HG03469 (cell line): ENCODE measurements around the gene GTF2H3.

Experiments used
- ATAC-seq: cut with Tn5 transposase; IDR thresholded peaks from one replicate; pipeline ENCODE4 v1.9.1; 2021; ENCODE audit warnings: mild to moderate bottlenecking, moderate library complexity, moderate number of reproducible peaks; ENCODE audit not compliant: unreplicated experiment

GTF2H3 gene

DNA sequence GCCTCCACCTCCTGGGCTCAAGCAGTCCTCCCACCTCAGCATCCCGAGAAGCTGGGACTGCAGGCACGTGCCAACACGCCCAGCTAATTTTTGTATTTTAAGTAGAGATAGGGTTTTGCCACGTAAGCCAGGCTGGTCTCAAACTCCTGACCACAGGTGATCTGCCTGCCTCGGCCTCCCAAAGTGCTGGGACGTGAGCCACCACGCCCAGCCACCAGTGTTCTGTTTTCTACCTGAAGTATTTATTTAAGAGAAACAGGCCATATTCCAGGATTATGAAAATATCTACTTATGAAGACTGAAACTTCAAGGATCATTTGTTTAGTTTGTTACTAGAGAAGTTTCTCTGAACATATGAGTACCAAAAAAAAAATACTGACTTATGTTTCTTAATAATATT lies 10.3 kb downstream of the GTF2H3 start:
- no peak for ATAC-seq

DNA sequence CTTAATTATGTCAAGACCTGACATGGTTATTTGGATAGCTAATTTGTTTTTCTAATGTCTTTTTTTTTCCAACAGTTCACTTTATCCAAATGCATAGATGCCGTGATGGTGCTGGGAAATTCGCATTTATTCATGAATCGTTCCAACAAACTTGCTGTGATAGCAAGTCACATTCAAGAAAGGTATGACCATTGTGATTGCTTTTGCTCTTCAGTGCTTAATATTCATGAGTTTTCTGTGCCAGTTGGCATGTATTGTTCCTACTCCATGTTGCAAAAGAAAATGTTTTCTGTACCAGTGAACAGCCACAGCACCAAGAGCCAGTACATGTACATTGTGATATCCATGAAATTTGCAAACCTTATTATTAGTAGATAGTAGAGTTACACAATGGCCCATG lies 11.8 kb downstream of the GTF2H3 start:
- no peak for ATAC-seq

DNA sequence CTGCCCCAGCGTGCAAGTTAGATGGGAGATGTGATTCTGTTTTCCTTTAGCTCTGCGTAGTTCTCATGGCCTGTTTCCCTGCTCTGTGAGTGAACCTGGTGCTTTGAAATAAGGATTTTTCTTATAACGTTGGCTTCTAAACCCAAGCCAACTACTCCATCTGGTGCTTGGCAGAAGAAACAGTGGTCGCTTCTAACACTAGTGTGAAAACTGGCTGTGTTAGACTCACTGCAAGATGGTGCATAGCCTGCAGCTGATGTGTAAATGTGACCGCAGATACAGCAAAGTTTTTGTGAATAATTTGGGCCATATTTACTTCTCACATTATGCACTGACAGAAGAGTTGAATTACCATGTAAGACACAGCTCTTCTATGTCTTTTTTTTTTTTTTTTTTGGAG lies 12.2 kb downstream of the GTF2H3 start:
- ATAC-seq, result no peak

DNA sequence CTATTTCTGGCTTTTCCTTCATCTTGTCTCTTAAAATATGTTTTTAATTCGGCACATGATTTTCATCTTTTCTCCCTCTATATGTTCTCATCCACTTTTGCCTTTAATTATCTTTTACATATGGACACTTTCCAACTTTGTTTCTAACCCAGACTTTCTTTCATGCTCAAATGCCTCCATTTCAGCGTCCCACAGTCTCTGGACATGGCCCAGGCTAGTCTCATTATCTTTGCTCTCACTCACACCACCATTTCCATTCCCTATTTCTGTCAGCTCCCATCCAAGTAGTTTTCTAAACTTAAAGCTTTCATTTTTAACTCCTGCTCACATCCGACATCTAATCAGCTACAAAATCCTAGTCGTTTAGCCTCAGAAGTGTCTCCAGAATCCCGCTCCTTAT lies 14.8 kb downstream of the GTF2H3 start:
- ATAC-seq, result no peak

DNA sequence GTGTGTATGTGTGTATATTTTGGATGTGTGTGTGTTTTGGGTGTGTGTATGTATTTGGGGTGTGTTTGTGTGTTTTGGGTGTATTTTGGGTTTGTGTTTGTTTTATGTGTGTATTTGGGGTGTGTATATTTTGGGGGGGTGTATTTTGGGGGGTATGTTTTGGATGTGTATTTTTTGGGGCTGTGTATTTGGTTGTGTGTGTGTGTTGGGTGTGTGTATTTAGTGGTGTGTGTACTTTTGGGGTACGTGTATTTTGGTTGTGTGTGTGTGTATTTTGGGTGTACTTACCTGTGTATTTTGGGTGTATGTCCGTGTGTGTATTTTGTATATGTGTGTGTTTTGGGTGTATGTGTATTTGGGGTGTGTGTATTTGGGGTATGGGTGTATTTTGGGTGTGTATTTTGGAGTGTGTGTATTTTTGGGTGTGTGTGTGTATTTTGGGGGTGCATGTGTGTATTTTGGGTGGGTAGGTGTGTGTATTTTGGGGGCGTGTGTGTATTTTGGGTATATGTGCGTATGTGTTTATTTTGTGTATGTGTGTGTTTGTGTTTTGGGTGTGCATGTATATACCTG lies 20.6 kb downstream of the GTF2H3 start:
- no peak for ATAC-seq

DNA sequence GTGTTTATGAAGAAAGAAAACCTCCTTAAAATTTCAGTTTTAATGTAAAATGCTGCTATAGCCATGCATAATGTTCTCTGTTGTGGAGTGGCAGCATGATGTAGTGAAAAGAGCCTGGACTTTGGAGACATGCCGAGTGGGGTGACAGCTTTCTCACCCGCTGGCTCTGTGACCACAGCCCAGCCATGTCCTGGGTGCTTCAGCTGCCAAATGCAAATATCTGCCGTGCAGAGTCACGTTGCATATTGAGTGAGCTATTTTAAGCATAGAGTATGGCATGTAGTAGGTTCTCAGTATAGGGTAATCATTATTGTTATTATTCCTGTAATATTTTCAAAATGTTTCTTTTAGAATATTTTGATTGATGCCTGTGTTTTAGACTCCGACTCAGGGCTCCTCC lies 21.8 kb downstream of the GTF2H3 start:
- peak; percentile 57 for ATAC-seq

DNA sequence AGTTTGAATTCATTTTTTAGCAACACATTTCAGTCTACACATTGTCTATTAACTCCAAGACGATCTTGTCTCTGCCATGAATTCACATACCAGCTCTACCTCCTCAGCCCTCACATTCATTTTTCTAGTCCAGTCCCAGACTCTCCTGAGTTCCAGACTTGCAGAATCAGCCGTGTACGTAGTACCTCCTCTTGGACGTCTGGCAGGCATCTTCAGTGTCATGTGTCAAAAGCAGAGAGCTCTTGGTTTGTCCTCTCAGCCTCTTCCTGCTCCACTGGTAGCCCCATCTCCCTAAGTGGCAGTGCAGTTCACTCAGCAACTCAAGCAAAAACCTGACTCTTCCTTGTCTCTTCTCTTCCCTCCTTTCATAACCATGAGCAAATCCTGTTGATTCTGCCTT lies 22.8 kb downstream of the GTF2H3 start:
- ATAC-seq, result no peak

DNA sequence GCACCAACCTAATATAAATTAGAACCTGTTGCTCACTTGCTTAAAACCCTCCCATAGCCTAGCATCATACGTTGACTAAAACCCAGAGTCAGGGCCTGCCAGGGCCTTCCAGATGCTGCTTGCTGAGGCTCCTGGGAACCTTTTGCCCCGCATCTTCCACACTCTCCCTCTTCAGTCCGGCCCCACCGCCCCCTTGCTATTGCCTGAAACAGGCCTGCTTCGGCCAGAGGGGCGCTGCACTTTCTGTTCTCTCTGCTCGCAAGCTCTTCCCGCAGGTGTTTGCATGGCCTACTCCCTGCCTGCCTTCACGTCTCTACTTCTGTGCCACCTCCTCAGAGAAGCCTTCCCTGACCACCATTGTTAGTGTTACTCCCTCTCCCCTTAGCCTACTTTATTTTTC lies 23.6 kb downstream of the GTF2H3 start:
- ATAC-seq, result no peak

DNA sequence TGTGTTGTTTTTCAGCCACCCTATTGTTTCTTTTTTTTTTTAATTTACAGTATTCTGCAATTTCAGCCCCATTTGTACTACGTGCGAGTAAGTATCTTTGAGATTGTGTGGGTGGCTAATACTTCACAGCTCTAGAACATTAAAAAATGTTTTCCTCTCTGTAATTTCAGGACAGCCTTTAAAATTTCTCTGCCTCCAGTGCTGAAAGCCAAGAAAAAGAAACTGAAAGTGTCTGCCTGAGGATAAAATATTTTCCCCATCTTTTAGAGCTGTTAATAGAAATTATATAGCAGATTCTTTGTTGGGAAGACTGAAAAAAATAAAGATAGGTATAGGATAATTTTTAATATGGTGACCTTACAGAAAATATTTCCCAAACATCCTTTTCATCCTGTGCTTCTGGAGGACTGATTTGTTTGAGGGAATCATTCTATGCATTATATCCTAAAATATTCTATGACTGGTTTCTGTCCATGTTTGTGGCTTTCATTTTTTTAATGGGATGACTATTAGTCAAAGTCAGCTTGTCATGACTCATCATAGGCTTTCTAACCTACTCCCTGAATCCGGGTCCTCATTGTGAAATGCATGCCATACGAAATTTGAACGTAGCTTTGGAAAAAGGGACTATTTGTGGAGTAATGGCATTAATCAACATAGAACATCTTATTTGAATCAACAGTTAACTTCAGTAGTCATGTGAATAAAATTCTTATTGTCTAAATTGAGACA lies 26.5 kb downstream of the GTF2H3 start:
- ATAC-seq, result no peak

DNA sequence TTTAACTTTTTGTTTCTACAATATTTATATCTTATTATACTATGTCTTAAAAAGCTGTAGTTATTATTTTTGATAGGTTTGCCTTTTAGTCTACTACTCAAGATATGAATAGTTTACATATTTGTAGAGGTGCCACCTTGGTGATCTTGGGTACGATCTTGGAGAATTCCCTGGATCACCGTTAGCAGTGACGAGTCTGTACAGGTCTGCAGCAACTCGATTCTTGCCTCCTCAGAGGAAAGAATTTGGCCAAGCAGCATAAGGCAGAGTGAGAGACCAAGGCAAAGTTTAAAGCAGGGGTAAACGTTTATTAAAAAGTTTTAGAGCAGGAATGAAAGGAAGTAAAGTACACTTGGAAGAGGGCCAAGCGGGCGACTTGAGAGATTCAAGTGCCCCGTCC lies 34.1 kb downstream of the GTF2H3 start:
- no peak for ATAC-seq

DNA sequence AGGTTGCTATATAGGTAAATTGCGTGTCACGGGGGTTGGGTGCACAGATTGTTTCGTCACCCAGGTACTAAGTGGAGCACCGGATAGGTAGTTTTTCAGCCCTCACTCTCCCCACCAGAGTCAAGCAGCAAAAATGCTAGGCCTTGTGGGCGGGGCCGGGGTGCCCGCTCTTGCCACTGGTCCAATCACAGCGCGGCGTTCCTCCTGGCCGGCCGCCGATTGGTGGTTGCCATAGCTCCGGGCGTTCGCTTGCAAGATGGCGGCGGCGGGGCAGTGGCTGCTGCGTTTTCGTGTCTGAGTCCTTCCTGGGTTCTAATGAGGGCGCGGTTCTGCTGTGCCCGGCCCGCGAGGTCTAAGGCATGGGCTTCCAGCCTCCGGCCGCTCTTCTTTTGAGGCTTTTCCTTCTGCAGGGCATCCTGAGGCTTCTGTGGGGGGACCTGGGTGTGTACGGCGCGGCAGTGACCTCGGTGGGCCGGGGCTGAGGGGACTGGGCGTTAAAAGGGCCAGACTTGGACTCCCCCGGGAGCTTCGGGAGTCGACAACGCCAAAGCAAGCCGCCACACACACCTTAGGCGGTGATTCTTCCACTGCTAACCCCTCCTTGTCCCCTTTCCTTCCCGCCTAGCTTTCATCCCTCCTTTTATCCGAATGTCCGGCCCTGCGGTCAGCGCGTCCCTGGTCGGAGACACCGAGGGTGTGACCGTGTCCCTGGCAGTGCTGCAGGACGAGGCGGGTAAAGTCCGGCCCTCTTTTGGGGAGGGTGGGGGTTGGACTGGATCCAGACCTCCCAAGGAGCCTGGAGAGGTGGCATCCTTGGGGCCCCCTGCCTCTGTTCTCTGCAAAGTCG lies 37.5 kb downstream of the GTF2H3 start, which contains the start of gene TCTN2:
TSS of gene TCTN2 (plus strand) at position 232 of the 847 bp plus-strand sequence. CDS start at position 360, 128 bp downstream.
- ATAC-seq, result peak; percentile 89

DNA sequence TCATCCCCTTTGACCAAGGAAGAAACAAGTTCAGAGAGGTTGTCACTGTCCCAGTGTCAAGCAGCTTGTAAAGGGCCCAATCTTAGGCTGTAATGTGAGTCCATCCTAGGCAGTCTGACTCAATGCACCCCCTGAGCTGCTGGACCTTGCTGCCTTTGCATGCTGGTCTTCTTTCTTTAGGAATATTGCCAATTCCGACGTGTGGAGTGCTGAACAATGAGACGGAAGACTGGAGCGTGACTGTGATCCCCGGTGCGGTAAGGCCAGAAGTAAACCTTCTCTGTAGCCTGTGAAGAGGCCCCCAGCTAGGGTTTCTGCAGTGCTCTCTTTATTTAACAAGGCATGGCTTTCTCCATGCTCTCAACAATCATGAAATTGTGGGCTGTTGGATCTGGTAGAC lies 38.2 kb downstream of the GTF2H3 start:
- ATAC-seq, result no peak

DNA sequence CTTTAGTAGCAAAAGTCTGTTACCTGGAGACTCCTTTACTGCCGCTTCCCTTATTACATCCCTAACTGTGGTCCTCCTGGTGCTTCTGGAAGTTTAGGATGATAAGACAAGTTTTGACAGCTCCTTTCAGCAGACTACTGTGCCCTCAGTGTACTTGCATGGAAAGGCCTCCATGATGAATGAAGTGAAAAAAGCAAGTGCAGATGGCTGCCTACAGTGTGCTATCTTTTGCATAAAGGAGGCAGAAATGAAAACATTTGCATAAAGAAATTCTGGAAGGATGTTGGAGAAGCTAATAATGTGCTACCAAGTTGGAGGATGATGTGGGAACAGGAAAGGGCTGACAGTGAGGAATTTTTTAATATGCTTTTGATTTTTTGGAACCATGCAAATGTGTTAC lies 41.8 kb downstream of the GTF2H3 start:
- ATAC-seq, result no peak

DNA sequence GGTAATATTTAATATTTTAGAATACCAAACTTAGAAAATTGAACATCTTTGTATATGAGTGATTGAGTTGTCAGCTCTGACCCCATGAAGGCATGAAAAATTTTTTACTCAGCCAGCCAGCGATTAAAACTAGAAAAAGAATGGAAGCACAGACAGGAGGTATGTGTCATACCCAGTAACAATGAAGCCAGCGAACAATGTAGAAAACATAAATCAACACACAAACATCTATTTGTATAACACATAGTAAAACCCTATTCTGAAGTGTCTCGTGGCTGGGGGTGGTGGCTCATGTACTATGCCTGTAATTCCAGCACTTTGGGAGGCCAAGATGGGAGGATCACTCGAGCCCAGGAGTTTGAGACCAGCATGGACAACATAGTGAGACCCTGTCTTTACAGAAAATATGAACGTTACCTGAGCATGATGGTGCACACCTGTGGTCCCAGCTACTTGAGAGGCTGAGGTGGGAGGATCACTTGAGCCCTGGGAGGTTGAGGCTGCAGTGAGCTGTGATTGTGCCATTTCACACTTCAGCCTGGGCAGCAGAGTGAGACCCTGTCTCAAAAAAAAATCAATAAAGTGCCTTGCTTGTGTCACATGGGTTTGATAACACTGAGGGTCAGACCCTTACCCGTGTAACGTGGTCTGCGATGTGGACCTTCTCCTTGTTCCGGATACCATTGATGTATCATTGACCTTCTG lies 43.1 kb downstream of the GTF2H3 start:
- ATAC-seq, result no peak

DNA sequence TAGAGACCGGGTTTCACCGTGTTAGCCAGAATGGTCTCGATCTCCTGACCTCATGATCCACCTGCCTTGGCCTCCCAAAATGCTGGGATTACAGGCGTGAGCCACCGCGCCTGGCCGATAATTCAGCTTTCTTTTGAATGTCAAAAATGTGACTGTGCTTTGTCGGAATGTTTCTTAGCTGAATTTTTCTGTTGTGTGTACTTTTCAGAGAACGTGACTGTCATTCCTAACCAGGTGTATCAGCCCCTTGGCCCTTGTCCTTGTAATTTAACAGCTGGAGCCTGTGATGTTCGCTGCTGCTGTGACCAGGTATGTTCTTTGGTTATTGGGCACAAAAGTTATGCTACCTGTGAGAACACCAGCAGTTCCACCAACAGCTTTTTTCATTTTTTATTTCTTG lies 45.4 kb downstream of the GTF2H3 start:
- no peak for ATAC-seq

DNA sequence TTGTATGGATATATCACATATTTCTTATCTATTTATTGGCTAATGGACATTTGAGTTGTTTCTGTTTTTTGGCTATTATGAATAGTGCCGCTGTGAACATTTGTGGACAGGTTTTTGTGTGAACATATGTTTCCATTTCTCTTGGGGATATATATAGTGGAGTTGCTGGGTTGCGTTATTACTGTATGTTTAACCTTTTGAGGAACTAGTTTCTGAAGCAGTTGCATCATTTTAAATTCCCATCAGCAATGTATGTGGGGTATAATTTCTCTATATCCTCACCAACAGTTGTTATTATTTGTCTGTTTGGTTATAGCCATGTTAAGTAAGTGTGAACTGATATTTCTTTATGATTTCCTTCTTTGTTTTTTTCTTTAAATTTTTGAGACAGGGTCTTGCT lies 48.0 kb downstream of the GTF2H3 start:
- ATAC-seq, result no peak

DNA sequence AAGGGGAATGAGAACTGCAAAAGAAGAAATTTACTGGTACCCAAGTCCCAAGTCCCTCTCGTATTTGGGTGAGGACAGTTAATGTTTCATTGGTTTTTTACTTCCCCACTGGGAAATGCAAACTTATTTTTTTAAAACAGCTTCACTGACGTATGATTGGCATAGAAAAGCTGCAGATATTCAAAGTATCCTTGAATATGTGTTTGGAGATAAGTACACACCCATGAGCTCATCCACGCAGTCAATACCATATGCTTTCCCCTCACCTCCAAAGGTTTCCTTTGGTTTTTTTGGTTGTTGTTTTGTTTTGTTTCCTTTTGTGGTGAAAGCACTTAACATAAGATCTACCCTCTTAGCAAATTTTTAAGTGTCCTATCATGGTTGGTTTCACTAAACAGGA lies 50.3 kb downstream of the GTF2H3 start:
- ATAC-seq, result no peak

DNA sequence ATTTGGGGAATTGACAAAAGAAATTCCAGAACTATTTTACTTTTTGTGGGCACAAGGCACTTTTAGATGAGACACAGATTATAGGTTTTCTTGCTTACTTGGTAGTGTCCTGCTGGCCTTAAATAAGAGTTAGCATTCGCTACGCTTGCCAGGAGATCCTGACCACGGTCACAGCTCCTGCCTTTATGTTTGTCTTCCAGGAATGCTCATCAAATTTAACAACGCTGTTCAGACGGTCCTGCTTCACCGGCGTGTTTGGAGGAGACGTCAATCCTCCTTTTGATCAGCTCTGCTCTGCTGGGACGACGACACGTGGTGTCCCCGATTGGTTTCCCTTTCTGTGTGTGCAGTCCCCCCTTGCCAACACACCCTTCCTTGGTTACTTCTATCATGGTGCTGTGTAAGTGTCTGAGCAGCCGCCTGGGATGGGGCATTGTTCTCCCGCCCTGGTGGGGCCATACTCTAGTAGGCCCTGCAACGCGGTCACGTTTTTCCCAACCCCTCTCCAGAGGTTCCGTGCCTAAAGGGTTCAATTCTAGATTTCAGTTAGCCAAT lies 53.1 kb downstream of the GTF2H3 start:
- ATAC-seq, result no peak

DNA sequence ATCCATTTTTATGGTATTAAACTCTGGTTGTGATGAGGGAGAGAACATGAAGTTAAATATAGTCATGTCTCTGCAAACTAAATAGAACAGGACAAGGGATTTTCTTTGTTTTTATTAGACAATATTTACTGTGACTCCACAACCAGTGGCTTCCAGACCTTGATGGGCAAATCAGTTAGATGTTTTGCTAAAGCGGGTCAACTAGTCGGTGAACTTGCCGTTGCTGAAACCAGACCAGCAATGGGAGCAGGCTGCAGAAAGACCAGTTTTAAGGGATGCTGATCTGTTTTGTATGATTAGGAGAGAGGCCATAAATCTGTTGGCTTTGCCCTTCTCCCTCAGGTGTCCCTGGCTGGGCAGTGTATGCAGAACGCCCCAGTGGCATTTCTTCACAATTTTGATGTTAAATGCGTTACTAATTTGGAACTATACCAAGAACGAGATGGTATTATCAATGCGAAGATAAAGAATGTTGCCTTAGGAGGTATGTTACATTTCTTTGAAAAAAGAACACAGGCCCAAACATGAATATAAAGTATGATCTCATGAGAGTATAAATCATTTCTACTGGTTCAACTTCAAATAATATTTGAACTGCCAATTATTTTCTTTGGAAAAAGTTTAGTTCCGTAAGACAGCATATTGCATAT lies 56.7 kb downstream of the GTF2H3 start:
- no peak for ATAC-seq

DNA sequence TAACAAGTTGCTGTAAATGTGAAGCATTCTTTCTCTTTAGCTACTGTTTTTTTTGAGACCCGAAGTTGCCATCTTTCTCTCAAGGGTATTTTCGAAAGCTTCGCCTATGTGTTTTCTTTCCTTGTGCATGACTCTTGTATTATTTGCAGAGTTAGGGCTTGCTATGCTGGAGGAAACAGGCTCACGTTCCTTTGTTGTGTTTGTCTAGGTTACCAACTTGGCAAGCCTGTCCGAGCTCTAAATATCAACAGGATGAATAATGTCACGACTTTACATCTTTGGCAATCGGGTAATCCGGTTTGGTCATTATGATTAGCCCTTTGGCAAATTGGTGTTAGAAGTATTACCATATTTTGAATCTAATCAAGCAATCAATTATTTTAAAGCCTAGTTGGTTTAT lies 62.6 kb downstream of the GTF2H3 start:
- no peak for ATAC-seq
